HEK293 (cell line): ENCODE results near the gene CBX5.

Experiments
- CTCF ChIA-PET: fragments of 350-600 bp; formaldehyde crosslinking; extraction: SDS; loops from one replicate; lab custom pipeline; 2021; ENCODE audit warnings: antibody characterized with exemption; lab: Yijun Ruan, JAX
- POLR2A ChIA-PET: fragments of 300-600 bp; formaldehyde crosslinking; extraction: SDS; loops from one replicate; lab custom pipeline; 2020; ENCODE audit warnings: antibody characterized with exemption, inconsistent platforms; lab: Yijun Ruan, JAX
- H3K27ac ChIP-seq: fragments of 200-500 bp; sonication (Bioruptor generic); 2 replicates; pipeline ENCODE4 v1.5.1; 2014; ENCODE audit warnings: low read depth, low read length, control low read depth, inconsistent platforms; ENCODE audit errors: extremely low read depth
- H3K36me3 ChIP-seq, 2 experiments: fragments of 200-500 bp in 1 of 2; sonication (Bioruptor generic) in 1 of 2; 1 replicate in 1 of 2; 2 replicates in 1 of 2; pipeline ENCODE4 v1.5.1; 2014 to 2017; ENCODE audit warnings: inconsistent platforms in 2 of 2, low read length in 2 of 2; ENCODE audit not compliant: control insufficient read depth in 2 of 2, insufficient read depth in 1 of 2
- H3K4me1 ChIP-seq: fragments of 200-500 bp; sonication (Bioruptor generic); 2 replicates; pipeline ENCODE4 v1.5.1; 2014; ENCODE audit warnings: mild to moderate bottlenecking, low read length, inconsistent platforms; ENCODE audit not compliant: control insufficient read depth, insufficient read depth
- H3K4me3 ChIP-seq: 2 replicates; pipeline ENCODE4 v1.5.1; 2011; ENCODE audit warnings: low read depth, mild to moderate bottlenecking, control low read depth, low read length, moderate library complexity
- H3K9me3 ChIP-seq: fragments of 200-500 bp; sonication (Bioruptor generic); 2 replicates; pipeline ENCODE4 v1.5.1; 2014; ENCODE audit warnings: low read depth, low read length, inconsistent platforms; ENCODE audit not compliant: control insufficient read depth, insufficient read depth
- GLIS1 ChIP-seq: fragments of 450-650 bp; formaldehyde crosslinking; IDR thresholded peaks from 2 replicates; pipeline ENCODE4 v1.5.1; 2016; ENCODE audit warnings: missing biosample characterization, missing genetic modification characterization
- IKZF3 ChIP-seq: fragments of 450-650 bp; IDR thresholded peaks from 2 replicates; pipeline ENCODE4 v1.5.0; 2018; ENCODE audit warnings: missing biosample characterization, mild to moderate bottlenecking, missing genetic modification characterization, moderate library complexity
- PRDM1 ChIP-seq: fragments of 450-650 bp; formaldehyde crosslinking; IDR thresholded peaks from 2 replicates; pipeline ENCODE4; 2016; ENCODE audit warnings: missing biosample characterization, missing genetic modification characterization
- SCRT1 ChIP-seq: fragments of 450-650 bp; formaldehyde crosslinking; IDR thresholded peaks from 2 replicates; pipeline ENCODE4 v1.5.1; 2016; ENCODE audit warnings: missing biosample characterization, missing genetic modification characterization, borderline replicate concordance
- SCRT2 ChIP-seq: fragments of 450-650 bp; formaldehyde crosslinking; IDR thresholded peaks from 2 replicates; pipeline ENCODE4 v1.5.1; 2016; ENCODE audit warnings: missing biosample characterization, missing genetic modification characterization
- SP7 ChIP-seq: fragments of 450-650 bp; formaldehyde crosslinking; IDR thresholded peaks from 2 replicates; pipeline ENCODE4 v1.5.1; 2016; ENCODE audit warnings: missing biosample characterization, missing genetic modification characterization
- WT1 ChIP-seq: fragments of 450-650 bp; formaldehyde crosslinking; IDR thresholded peaks from 2 replicates; pipeline ENCODE4 v1.5.1; 2016; ENCODE audit warnings: missing biosample characterization, missing genetic modification characterization
- ZBTB17 ChIP-seq: fragments of 450-650 bp; formaldehyde crosslinking; IDR thresholded peaks from 2 replicates; pipeline ENCODE4 v1.5.1; 2016; ENCODE audit warnings: missing biosample characterization, missing genetic modification characterization
- ZEB2 ChIP-seq: fragments of 450-650 bp; formaldehyde crosslinking; IDR thresholded peaks from 2 replicates; pipeline ENCODE4 v1.5.1; 2016; ENCODE audit warnings: missing biosample characterization, missing genetic modification characterization
- ZNF10 ChIP-seq: fragments of 450-650 bp; formaldehyde crosslinking; IDR thresholded peaks from 2 replicates; pipeline ENCODE4 v1.5.1; 2017; ENCODE audit warnings: missing biosample characterization, missing genetic modification characterization
- ZNF24 ChIP-seq: fragments of 450-650 bp; formaldehyde crosslinking; IDR thresholded peaks from 2 replicates; pipeline ENCODE4 v1.5.1; 2016; ENCODE audit warnings: missing biosample characterization, missing genetic modification characterization
- ZNF292 ChIP-seq: fragments of 450-650 bp; formaldehyde crosslinking; IDR thresholded peaks from 2 replicates; pipeline ENCODE4 v1.5.1; 2016; ENCODE audit warnings: low read depth, missing biosample characterization, missing genetic modification characterization, borderline replicate concordance
- ZNF560 ChIP-seq: fragments of 450-650 bp; formaldehyde crosslinking; IDR thresholded peaks from 2 replicates; pipeline ENCODE4 v1.5.1; 2017; ENCODE audit warnings: missing biosample characterization, missing genetic modification characterization, borderline replicate concordance
- ZNF600 ChIP-seq: fragments of 450-650 bp; formaldehyde crosslinking; IDR thresholded peaks from 2 replicates; pipeline ENCODE4 v1.5.1; 2016; ENCODE audit warnings: missing biosample characterization, missing genetic modification characterization
- ZXDB ChIP-seq: fragments of 450-650 bp; formaldehyde crosslinking; IDR thresholded peaks from 2 replicates; pipeline ENCODE4 v1.5.1; 2016; ENCODE audit warnings: missing biosample characterization, missing genetic modification characterization
- TF ChIP-seq, protein P1 (sequence below): fragments of 450-650 bp; formaldehyde crosslinking; IDR thresholded peaks from 2 replicates; pipeline ENCODE4 v1.5.1; 2016; ENCODE audit warnings: missing biosample characterization, missing genetic modification characterization
- TF ChIP-seq, protein P2 (sequence below): fragments of 450-650 bp; formaldehyde crosslinking; IDR thresholded peaks from 2 replicates; pipeline ENCODE4 v1.5.1; 2016; ENCODE audit warnings: missing biosample characterization, missing genetic modification characterization
- TF ChIP-seq, protein P3 (sequence below): fragments of 450-650 bp; formaldehyde crosslinking; IDR thresholded peaks from 2 replicates; pipeline ENCODE4 v1.5.1; 2016; ENCODE audit warnings: missing biosample characterization, missing genetic modification characterization
- TF ChIP-seq, protein P4 (sequence below): fragments of 450-650 bp; formaldehyde crosslinking; IDR thresholded peaks from 2 replicates; pipeline ENCODE4 v1.5.1; 2017; ENCODE audit warnings: missing biosample characterization, missing genetic modification characterization
- TF ChIP-seq, protein P5 (sequence below): fragments of 450-650 bp; formaldehyde crosslinking; IDR thresholded peaks from 2 replicates; pipeline ENCODE4 v1.5.1; 2017; ENCODE audit warnings: missing biosample characterization, missing genetic modification characterization

The CBX5 gene

DNA sequence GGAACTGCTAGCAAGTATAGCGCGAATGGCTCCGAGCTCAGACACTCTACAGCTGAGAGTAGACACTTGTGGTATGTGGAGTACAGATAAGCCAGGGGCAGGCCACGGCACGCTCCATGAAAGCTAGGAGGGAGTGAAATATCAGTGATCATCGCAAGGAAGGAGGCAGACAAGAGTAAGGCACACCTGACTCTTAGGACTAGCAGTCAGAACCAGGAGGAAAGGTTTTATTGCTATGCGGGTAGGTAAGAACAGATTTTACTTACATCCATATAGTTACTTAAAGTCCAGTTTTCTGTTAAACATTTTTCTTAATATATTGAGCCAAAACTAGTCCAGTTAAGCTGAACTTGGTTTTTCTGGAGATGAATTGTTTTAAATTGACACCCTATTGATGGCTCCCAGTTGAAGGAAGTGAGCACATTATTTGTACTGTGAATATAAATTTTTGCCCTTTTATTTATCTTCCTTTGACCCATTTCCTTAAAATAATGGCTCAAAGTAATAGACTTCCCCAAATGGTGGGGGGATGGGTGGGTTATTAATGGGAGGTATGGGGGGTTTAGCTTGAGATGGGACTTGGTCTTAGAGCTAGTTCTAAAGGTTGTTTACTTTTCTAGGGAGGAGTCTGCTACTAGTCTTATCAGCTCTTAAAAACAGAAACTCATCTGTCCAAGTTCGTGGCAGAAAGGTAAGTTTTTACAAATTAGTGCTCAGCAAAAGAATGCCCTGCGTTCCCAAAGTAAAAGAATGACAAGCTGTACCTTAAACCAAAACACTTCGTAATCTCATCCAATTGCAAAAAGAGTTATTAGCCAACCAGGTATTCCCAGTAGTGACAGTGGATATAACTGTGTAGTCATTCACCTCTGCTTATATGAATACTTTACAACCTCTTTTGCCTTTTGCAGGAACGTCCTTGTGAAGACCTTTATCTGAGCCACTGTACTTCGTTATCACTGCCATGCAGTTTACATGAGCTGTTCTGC is 6.4 kb upstream of the CBX5 start:
- Histone ChIP-seq H3K27ac (no peak overlapping the region), H3K4me1 (peaks cover 7% of the 10 kb centered on the region)
- TF ChIP-seq, protein P1, sequence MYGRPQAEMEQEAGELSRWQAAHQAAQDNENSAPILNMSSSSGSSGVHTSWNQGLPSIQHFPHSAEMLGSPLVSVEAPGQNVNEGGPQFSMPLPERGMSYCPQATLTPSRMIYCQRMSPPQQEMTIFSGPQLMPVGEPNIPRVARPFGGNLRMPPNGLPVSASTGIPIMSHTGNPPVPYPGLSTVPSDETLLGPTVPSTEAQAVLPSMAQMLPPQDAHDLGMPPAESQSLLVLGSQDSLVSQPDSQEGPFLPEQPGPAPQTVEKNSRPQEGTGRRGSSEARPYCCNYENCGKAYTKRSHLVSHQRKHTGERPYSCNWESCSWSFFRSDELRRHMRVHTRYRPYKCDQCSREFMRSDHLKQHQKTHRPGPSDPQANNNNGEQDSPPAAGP (tag by site-specific recombination): peak; percentile 48; the same call in 1 of the 2 replicates
- no peak for TF ChIP-seq ZNF292
- TF ChIP-seq PRDM1: peak; percentile 55; the same call in 1 of the 2 replicates
- 0 out of 2 replicates have a peak, but pooled peaks have one; percentile 45 for TF ChIP-seq SP7
- TF ChIP-seq, protein P2, sequence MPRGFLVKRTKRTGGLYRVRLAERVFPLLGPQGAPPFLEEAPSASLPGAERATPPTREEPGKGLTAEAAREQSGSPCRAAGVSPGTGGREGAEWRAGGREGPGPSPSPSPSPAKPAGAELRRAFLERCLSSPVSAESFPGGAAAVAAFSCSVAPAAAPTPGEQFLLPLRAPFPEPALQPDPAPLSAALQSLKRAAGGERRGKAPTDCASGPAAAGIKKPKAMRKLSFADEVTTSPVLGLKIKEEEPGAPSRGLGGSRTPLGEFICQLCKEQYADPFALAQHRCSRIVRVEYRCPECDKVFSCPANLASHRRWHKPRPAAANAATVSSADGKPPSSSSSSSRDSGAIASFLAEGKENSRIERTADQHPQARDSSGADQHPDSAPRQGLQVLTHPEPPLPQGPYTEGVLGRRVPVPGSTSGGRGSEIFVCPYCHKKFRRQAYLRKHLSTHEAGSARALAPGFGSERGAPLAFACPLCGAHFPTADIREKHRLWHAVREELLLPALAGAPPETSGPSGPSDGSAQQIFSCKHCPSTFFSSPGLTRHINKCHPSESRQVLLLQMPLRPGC: peak; percentile 84; the same call in 1 of the 2 replicates
- no peak for TF ChIP-seq ZNF560 (tag by site-specific recombination)
- TF ChIP-seq ZXDB (tag by site-specific recombination): peak; percentile 49
- peak; percentile 63 for TF ChIP-seq WT1
- TF ChIP-seq ZNF24: 0 out of 2 replicates have a peak, but pooled peaks have one; percentile 37
- 0 out of 2 replicates have a peak, but pooled peaks have one; percentile 17 for TF ChIP-seq GLIS1
- TF ChIP-seq, protein P3, sequence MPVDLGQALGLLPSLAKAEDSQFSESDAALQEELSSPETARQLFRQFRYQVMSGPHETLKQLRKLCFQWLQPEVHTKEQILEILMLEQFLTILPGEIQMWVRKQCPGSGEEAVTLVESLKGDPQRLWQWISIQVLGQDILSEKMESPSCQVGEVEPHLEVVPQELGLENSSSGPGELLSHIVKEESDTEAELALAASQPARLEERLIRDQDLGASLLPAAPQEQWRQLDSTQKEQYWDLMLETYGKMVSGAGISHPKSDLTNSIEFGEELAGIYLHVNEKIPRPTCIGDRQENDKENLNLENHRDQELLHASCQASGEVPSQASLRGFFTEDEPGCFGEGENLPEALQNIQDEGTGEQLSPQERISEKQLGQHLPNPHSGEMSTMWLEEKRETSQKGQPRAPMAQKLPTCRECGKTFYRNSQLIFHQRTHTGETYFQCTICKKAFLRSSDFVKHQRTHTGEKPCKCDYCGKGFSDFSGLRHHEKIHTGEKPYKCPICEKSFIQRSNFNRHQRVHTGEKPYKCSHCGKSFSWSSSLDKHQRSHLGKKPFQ (tag by site-specific recombination): no peak
- peak; percentile 20; the same call in 1 of the 2 replicates for TF ChIP-seq ZEB2 (tag by site-specific recombination)
- TF ChIP-seq ZBTB17 (tag by site-specific recombination): peak; percentile 97
- peak; percentile 48 for TF ChIP-seq IKZF3 (tag by site-specific recombination)
- TF ChIP-seq ZNF10 (tag by site-specific recombination): no peak
- TF ChIP-seq, protein P4, sequence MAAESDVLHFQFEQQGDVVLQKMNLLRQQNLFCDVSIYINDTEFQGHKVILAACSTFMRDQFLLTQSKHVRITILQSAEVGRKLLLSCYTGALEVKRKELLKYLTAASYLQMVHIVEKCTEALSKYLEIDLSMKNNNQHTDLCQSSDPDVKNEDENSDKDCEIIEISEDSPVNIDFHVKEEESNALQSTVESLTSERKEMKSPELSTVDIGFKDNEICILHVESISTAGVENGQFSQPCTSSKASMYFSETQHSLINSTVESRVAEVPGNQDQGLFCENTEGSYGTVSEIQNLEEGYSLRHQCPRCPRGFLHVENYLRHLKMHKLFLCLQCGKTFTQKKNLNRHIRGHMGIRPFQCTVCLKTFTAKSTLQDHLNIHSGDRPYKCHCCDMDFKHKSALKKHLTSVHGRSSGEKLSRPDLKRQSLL (tag by site-specific recombination): 0 out of 2 replicates have a peak, but pooled peaks have one; percentile 25
- TF ChIP-seq, protein P5, sequence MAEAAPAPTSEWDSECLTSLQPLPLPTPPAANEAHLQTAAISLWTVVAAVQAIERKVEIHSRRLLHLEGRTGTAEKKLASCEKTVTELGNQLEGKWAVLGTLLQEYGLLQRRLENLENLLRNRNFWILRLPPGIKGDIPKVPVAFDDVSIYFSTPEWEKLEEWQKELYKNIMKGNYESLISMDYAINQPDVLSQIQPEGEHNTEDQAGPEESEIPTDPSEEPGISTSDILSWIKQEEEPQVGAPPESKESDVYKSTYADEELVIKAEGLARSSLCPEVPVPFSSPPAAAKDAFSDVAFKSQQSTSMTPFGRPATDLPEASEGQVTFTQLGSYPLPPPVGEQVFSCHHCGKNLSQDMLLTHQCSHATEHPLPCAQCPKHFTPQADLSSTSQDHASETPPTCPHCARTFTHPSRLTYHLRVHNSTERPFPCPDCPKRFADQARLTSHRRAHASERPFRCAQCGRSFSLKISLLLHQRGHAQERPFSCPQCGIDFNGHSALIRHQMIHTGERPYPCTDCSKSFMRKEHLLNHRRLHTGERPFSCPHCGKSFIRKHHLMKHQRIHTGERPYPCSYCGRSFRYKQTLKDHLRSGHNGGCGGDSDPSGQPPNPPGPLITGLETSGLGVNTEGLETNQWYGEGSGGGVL (tag by site-specific recombination): no peak
- peak; percentile 85 for TF ChIP-seq SCRT2 (tag by site-specific recombination)
- peak; percentile 91 for TF ChIP-seq SCRT1
- peak; percentile 88 for TF ChIP-seq ZNF600 (tag by site-specific recombination)
- TF ChIP-seq, all 188 proteins: peak for 15

More for the DNA sequence above, 6.4 kb upstream of the CBX5 start:
- ChIA-PET CTCF (interaction anchor here (0.9 to 3.7 kb wide), 11 partner anchors 9 to 93 kb away, joined by 3 to 27 read pairs (median 8); partner anchors contain the start of gene NFE2), POLR2A (interaction anchor here (0.6 to 2.5 kb wide), 21 partner anchors 9 to 102 kb away, joined by 3 to 27 read pairs (median 4); partner anchors contain the start of genes COPZ1, NFE2 and SMUG1)
- no peaks in the 10 kb centered on the region for H3K9me3 ChIP-seq
- H3K36me3 ChIP-seq: peaks cover 53 to 66% of the 10 kb centered on the region in 2 experiments
- H3K4me3 ChIP-seq: no peak overlapping the region
